Parathyroid adenoma (tissue), 2 donors: ENCODE data around the gene ASRGL1.

Experiments
- H2AFZ ChIP-seq: fragments of 300-600 bp; sonication (generic); one replicate; pipeline ENCODE4 v1.7.0; 2017; ENCODE audit warnings: antibody characterized with exemption, mild to moderate bottlenecking
- H3K27ac ChIP-seq: fragments of 300-600 bp; sonication (generic); one replicate; pipeline ENCODE4 v1.7.0; 2017
- H3K27me3 ChIP-seq: fragments of 300-600 bp; sonication (generic); one replicate; pipeline ENCODE4 v1.7.0; 2017; ENCODE audit warnings: low read length; ENCODE audit not compliant: control insufficient read depth, insufficient read depth
- H3K36me3 ChIP-seq: fragments of 300-600 bp; sonication (generic); one replicate; pipeline ENCODE4 v1.7.0; 2017; ENCODE audit warnings: low read length; ENCODE audit not compliant: control insufficient read depth, insufficient read depth
- H3K4me1 ChIP-seq: fragments of 300-600 bp; sonication (generic); one replicate; pipeline ENCODE4 v1.7.0; 2017; ENCODE audit warnings: control low read depth
- H3K4me2 ChIP-seq: fragments of 300-600 bp; sonication (generic); one replicate; pipeline ENCODE4 v1.7.0; 2017; ENCODE audit warnings: low read length
- H3K4me3 ChIP-seq: fragments of 300-600 bp; sonication (generic); one replicate; pipeline ENCODE4 v1.7.0; 2017; ENCODE audit warnings: low read depth, low read length
- H3K79me2 ChIP-seq: fragments of 300-600 bp; sonication (generic); one replicate; pipeline ENCODE4 v1.7.0; 2017; ENCODE audit warnings: control low read depth
- H3K9ac ChIP-seq: fragments of 300-600 bp; sonication (generic); one replicate; pipeline ENCODE4 v1.7.0; 2017; ENCODE audit warnings: mild to moderate bottlenecking
- H3K9me3 ChIP-seq: fragments of 300-600 bp; sonication (generic); one replicate; pipeline ENCODE4 v1.7.0; 2017; ENCODE audit warnings: low read length; ENCODE audit not compliant: control insufficient read depth
- CTCF ChIP-seq: fragments of 300-600 bp; sonication (generic); IDR thresholded peaks from one replicate; pipeline ENCODE4 v1.7.0; 2017; ENCODE audit warnings: antibody characterized with exemption, mild to moderate bottlenecking
- donor health status: primary hyperparathyroidism.

The ASRGL1 gene

GRCh38 chr11:62393061-62393611 is 55.9 kb downstream of the ASRGL1 start:
- Histone ChIP-seq H3K36me3 (no peaks in the 10 kb centered on the region), H3K4me1 (peaks cover 3% of the 10 kb centered on the region), H3K9ac (no peak overlapping the region), H3K79me2 (no peaks in the 10 kb centered on the region), H3K27me3 (no peaks in the 10 kb centered on the region), H2AFZ (no peak overlapping the region), H3K4me3 (no peak overlapping the region), H3K27ac (no peak overlapping the region), H3K9me3 (no peaks in the 10 kb centered on the region), H3K4me2 (no peak overlapping the region)
- TF ChIP-seq CTCF, result no peak

DNA sequence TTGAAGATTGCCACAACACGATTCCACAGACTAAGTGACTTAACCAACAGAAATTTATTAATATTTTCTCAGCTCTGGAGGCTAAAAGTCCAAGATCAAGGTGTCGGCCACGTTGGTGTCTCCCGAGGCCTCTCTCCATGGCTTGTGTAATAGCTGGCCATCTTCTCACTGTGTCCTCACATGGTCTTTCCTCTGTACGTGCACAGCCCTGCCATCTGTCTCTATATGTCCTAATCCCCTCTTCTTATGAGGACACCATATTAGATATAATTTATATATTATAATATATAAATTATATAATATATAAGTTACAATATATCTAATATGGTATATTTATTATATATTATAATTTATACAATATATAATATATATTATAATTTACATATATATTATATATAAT is 56.5 kb downstream of the ASRGL1 start:
- Histone ChIP-seq H2AFZ (no peak overlapping the region), H3K36me3 (no peaks in the 10 kb centered on the region), H3K9ac (no peak overlapping the region), H3K4me3 (no peak overlapping the region), H3K4me2 (no peak overlapping the region), H3K79me2 (no peaks in the 10 kb centered on the region), H3K9me3 (no peaks in the 10 kb centered on the region), H3K27me3 (no peaks in the 10 kb centered on the region), H3K4me1 (peaks cover 5% of the 10 kb centered on the region), H3K27ac (no peak overlapping the region)
- TF ChIP-seq CTCF, result no peak

DNA sequence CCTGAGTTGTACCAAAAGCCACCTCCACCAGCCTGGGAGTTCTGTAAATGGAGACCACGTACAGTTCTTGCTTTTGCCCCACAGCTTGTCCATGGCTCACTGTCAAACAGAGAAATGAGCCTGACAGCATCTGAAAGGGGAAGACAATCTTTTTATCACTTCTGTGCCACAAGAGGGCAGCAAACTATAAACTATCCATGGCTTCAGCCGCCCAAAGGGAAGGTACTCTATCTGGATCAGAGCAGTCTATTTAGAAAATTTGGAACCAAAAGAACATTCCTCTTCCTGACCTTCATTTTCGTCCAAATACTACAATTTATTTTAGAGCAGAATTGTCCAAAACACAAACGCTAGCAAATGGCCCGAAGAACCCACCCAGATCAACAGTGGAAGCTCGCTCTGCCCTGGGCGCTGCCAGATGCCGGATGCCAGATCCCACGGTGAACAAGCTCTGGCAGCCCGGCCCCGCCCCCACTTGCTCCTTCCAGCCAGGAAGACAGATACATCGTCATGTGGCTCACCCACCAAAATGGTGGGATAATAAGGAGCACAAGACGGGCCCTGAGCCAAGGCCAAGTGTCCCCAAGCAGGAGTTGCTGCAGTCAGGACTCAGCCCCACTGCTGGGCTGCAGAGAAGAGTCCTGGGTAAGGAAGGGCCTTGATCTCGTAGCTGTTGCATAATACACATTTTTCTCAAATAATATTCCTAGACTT is 57.7 kb downstream of the ASRGL1 start:
- Histone ChIP-seq H3K4me1 (peaks cover 8% of the 10 kb centered on the region), H3K4me3 (no peak overlapping the region), H3K9ac (no peak overlapping the region), H3K27me3 (no peaks in the 10 kb centered on the region), H3K27ac (peak overlapping the region; percentile 53), H3K4me2 (peak overlapping the region; percentile 78), H3K36me3 (no peaks in the 10 kb centered on the region), H3K9me3 (no peaks in the 10 kb centered on the region), H3K79me2 (no peaks in the 10 kb centered on the region), H2AFZ (peak overlapping the region; percentile 90)
- TF ChIP-seq CTCF, result peak; percentile 52

GRCh38 chr11:62395885-62396551 is 58.8 kb downstream of the ASRGL1 start:
- Histone ChIP-seq H3K36me3 (no peaks in the 10 kb centered on the region), H3K4me1 (peaks cover 8% of the 10 kb centered on the region), H3K4me2 (peak overlapping the region; percentile 13), H2AFZ (peak overlapping the region; percentile 46), H3K79me2 (no peaks in the 10 kb centered on the region), H3K27ac (no peak overlapping the region), H3K9ac (no peak overlapping the region), H3K4me3 (no peak overlapping the region), H3K9me3 (no peaks in the 10 kb centered on the region), H3K27me3 (no peaks in the 10 kb centered on the region)
- no peak for TF ChIP-seq CTCF
